Large intestine (tissue), 3 donors: ENCODE measurements around the gene KPTN. TPM values are rescaled to one million over a fixed set of nuclear protein-coding genes. Genes with fewer than 3 reads are reported as not detected.

ENCODE experiments used
- DNase-seq, 2 donors: peaks; one replicate each; pipeline versions ENCODE4 v3.0.0 to v3.0.0-alpha.2; 2013
- H3K27ac ChIP-seq: one replicate; pipeline ENCODE4 v1.5.1; 2013; ENCODE audit warnings: low read length
- H3K27me3 ChIP-seq: 2 replicates; pipeline ENCODE4 v1.6.1; 2013; ENCODE audit warnings: low read length; ENCODE audit not compliant: control insufficient read depth, insufficient read depth
- H3K36me3 ChIP-seq: 2 replicates; pipeline ENCODE4 v1.6.1; 2013; ENCODE audit warnings: low read length; ENCODE audit not compliant: control insufficient read depth, insufficient read depth
- H3K4me1 ChIP-seq: one replicate; pipeline ENCODE4 v1.6.1; 2013; ENCODE audit warnings: low read length; ENCODE audit not compliant: control insufficient read depth, insufficient read depth
- H3K4me3 ChIP-seq: one replicate; pipeline ENCODE4 v1.5.1; 2013; ENCODE audit warnings: low read length
- H3K9me3 ChIP-seq: one replicate; pipeline ENCODE4 v1.6.1; 2013; ENCODE audit warnings: mild to moderate bottlenecking, low read depth, low read length, moderate library complexity; ENCODE audit not compliant: control insufficient read depth
- WGBS: methylation state at CpG from one replicate; pipeline ENCODE4 v1.1.5; 2013; ENCODE audit warnings: low lambda C conversion rate; ENCODE audit not compliant: insufficient coverage; 5-methylcytosine and 5-hydroxymethylcytosine counted together
- polyA plus RNA-seq: library from polyadenylated mRNA; unstranded; fragments of 120-200 nt; gene quantifications from one replicate; pipeline ENCODE4 v1.2.1, GENCODE V29; 2013

The KPTN gene
- polyA plus RNA-seq, 1 donor: 9.4 TPM

DNA sequence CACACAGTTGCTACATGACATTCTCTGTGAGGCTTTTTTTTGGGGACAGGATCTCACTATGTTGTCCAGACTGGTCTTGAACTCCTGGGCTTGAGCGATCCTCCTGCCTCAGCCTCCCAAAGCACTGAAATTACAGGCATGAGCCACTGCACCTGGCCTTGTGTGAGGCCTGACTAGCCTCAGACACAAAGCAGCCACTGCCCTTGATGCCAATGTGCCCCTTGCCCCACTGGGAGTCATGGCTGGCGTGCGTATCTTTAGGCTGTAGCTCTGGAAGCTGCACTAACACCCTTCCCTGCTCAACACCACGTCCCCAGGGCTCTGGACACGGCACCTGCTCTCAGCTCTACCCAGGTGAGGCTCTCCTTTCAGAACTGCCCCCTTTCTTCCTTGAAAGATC lies 14.5 kb upstream of the KPTN start:
- Histone ChIP-seq H3K27me3 (no peaks in the 10 kb centered on the region), H3K4me3 (no peak overlapping the region), H3K4me1 (no peaks in the 10 kb centered on the region), H3K9me3 (no peaks in the 10 kb centered on the region), H3K36me3 (peaks cover 90% of the 10 kb centered on the region), H3K27ac (no peak overlapping the region)
- no CpG with 5 or more reads among the region's 5 CpGs for WGBS
- DNase-seq: no peak

GRCh38 chr19:47497821-47498520 lies 14.0 kb upstream of the KPTN start:
- Histone ChIP-seq H3K4me3 (no peak overlapping the region), H3K36me3 (peaks cover 90% of the 10 kb centered on the region), H3K9me3 (no peaks in the 10 kb centered on the region), H3K27ac (no peak overlapping the region), H3K27me3 (no peaks in the 10 kb centered on the region), H3K4me1 (no peaks in the 10 kb centered on the region)
- WGBS: no CpG with 5 or more reads among the region's 14 CpGs
- no peak for DNase-seq

- H3K4me3 ChIP-seq: no peak overlapping the region
- H3K9me3 ChIP-seq: no peaks in the 10 kb centered on the region
- H3K27ac ChIP-seq: no peak overlapping the region
- no peaks in the 10 kb centered on the region for H3K4me1 ChIP-seq
- no peak for DNase-seq
- no peaks in the 10 kb centered on the region for H3K27me3 ChIP-seq
- no CpG with 5 or more reads among the region's 23 CpGs for WGBS
- peaks cover 91% of the 10 kb centered on the region for H3K36me3 ChIP-seq
Measured at GRCh38 chr19:47497050-47497766, 13.2 kb upstream of the KPTN start.

DNA sequence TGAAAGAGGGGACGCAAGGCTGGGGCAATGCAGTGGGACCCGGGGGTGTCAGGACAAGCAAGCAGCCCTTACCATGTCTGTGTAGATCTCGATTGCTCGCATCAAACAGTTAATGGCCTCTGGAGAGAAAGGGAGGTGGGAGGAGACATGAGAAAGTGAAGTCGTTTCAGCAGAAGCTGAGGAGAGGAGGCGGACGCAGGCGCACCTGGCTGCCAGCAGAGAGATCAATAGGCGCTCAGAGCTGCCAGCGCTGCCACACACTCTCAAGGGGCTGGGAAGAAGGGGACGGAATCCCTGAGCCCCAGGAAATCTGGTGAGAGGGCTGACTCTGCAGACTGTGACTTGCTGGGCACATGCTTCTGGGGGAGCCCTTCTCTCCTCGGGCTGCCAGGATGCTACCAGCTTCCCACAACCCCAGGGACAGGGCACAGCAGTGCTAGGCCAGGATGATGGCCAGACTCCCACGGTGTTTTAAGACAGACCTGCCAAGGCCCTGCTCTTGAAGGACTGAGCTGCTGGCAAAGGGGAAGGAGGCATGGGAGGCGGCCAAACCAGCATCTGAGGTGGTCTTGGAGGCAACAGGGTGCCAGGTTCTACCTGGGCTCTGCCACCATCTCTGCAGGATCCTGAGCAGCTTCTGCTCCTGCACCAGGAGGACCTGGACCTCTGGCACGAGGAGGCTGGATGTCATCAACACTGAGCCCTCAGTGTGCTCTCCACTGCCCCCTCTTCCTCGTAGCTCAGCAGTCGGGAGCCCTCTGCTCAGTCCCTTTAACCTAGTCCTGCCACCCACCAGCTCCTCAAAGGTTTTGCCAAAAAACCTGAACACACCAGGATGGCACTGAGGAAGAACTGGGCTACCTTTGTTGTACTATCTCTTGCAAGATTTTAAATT lies 11.7 kb upstream of the KPTN start:
- WGBS: 100% methylated on average over 1 of the region's 17 CpGs
- Histone ChIP-seq H3K4me1 (no peaks in the 10 kb centered on the region), H3K36me3 (peaks cover 91% of the 10 kb centered on the region), H3K27me3 (no peaks in the 10 kb centered on the region), H3K4me3 (no peak overlapping the region), H3K27ac (no peak overlapping the region), H3K9me3 (no peaks in the 10 kb centered on the region)
- no peak for DNase-seq

DNA sequence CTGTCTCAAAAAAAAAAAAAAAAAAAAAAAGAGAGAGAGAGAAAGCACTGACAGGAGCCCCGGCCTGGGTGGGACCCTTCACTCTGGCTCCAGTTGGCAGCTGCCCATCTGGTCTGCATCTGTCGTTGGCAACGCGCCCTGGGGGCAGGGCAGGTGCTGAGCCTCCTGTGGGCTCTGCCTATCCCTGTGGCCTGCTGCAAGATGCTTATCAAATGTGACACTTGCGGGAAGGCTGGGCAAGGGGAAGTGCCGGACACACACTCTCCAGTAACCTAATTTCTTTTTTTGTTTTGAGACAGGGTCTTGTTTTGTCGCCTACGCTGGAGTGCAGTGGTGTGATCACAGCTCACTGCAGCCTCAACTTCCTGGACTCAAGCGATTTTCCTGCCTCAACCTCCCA lies 10.7 kb upstream of the KPTN start:
- Histone ChIP-seq H3K27me3 (no peaks in the 10 kb centered on the region), H3K4me1 (no peaks in the 10 kb centered on the region), H3K4me3 (no peak overlapping the region), H3K27ac (no peak overlapping the region), H3K36me3 (peaks cover 88% of the 10 kb centered on the region), H3K9me3 (no peaks in the 10 kb centered on the region)
- DNase-seq: no peak
- no CpG with 5 or more reads among the region's 9 CpGs for WGBS

DNA sequence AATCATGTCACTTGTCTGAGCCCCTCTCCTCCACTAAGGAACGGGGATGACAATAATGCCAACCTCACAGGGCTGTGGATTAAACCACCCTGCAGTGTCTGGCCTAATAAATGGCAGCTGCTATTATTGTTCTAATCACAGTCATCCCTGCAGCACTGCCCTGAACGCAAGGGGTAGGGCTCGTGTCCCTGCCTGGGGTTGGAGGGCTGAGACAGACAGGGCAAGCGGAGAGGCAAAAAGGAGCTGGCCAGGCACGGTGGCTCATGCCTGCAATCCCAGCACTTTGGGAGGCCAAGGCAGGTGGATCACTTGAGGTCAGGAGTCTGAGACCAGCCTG lies 10.2 kb upstream of the KPTN start:
- Histone ChIP-seq H3K4me3 (no peak overlapping the region), H3K36me3 (peaks cover 88% of the 10 kb centered on the region), H3K9me3 (no peaks in the 10 kb centered on the region), H3K4me1 (no peaks in the 10 kb centered on the region), H3K27me3 (no peaks in the 10 kb centered on the region), H3K27ac (no peak overlapping the region)
- DNase-seq: no peak
- WGBS: no CpG with 5 or more reads among the region's 5 CpGs

DNA sequence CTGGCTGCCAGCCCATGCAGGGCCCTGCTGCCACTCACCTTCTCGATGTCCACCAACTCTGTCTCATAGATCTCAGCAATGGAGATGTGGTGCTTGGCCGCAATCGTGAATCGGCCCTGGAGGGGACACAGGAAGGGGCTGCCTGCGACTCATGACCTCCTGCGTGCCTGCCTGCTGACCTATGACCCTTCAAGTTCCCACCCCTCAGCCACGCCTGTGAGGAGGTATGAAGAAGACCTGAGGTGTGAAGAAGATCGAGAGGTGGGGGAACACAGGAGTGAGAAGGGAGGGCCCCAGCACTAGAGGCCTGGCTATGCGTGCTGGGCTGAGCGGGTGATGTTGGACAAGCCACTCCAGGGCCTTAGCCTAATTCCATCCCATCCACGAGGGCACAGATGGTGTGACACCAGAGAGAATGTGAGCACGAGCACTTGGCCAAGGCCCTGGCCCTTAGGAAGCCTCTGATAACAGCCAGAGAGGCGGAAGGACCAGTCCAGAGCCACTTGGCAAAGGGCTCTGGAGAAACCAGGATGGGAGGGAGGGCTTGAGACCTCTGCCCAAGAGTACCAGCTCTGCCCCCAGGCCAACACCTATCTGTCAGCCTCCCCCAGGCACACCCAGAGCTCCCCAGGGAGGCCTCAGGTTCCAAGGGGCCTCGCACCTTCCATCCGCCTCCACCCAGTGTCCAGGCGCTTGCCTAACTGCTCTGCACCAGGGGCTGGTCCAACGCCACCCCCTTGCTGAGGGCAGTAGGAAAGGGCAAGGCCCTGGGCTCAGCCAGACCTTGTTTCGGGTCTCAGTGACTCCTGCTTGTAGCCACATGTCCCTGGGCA lies 9.6 kb upstream of the KPTN start:
- H3K27ac ChIP-seq: no peak overlapping the region
- DNase-seq: no peak
- no peaks in the 10 kb centered on the region for H3K4me1 ChIP-seq
- H3K9me3 ChIP-seq: no peaks in the 10 kb centered on the region
- H3K27me3 ChIP-seq: no peaks in the 10 kb centered on the region
- peaks cover 86% of the 10 kb centered on the region for H3K36me3 ChIP-seq
- no peak overlapping the region for H3K4me3 ChIP-seq
- WGBS: 50% methylated on average over 1 of the region's 18 CpGs

- no CpG with 5 or more reads among the region's 23 CpGs for WGBS
- peaks cover 84% of the 10 kb centered on the region for H3K36me3 ChIP-seq
Measured at GRCh38 chr19:47492571-47493377, 8.8 kb upstream of the KPTN start.

GRCh38 chr19:47492137-47492533 lies 8.1 kb upstream of the KPTN start:
- DNase-seq: no peak
- Histone ChIP-seq H3K9me3 (no peaks in the 10 kb centered on the region), H3K27ac (no peak overlapping the region), H3K4me1 (no peaks in the 10 kb centered on the region), H3K4me3 (no peak overlapping the region), H3K27me3 (no peaks in the 10 kb centered on the region), H3K36me3 (peaks cover 84% of the 10 kb centered on the region)
- 100% methylated on average over 3 of the region's 14 CpGs for WGBS

More at GRCh38 chr19:47492571-47493377, 8.8 kb upstream of the KPTN start:
- Histone ChIP-seq H3K27ac (no peak overlapping the region), H3K9me3 (no peaks in the 10 kb centered on the region), H3K4me3 (no peak overlapping the region), H3K27me3 (no peaks in the 10 kb centered on the region), H3K4me1 (no peaks in the 10 kb centered on the region)
- DNase-seq: no peak
